Liver (tissue), 9 donors: ENCODE data around the gene PAK1. TPM values are rescaled to one million over a fixed set of nuclear protein-coding genes. Genes with fewer than 3 reads are reported as not detected.

Experiments used
- DNase-seq: peaks from one replicate; pipeline ENCODE4 v3.0.0-alpha.2; 2017; ENCODE audit warnings: low spot score
- H3K27ac ChIP-seq, 2 donors: one replicate each; pipeline ENCODE4 v1.7.0; 2013; ENCODE audit warnings: inconsistent platforms in 2 of 2, low read length in 2 of 2, control low read depth in 1 of 2, low read depth in 1 of 2, mild to moderate bottlenecking in 1 of 2
- H3K27me3 ChIP-seq, 4 donors: one replicate each; pipeline versions ENCODE4 v1.6.1 to v1.7.0; 2013; ENCODE audit warnings: low read length in 3 of 4, inconsistent platforms in 1 of 4, mild to moderate bottlenecking in 1 of 4, moderate library complexity in 1 of 4; ENCODE audit not compliant: control insufficient read depth in 4 of 4, insufficient read depth in 4 of 4
- H3K36me3 ChIP-seq, 4 donors: one replicate each; pipeline versions ENCODE4 v1.6.1 to v1.7.0; 2013; ENCODE audit warnings: low read length in 3 of 4, mild to moderate bottlenecking in 3 of 4, low read depth in 1 of 4, moderate library complexity in 1 of 4; ENCODE audit not compliant: control insufficient read depth in 4 of 4, insufficient read depth in 3 of 4
- H3K4me1 ChIP-seq, 4 donors: one replicate each; pipeline versions ENCODE4 v1.6.1 to v1.7.0; 2013; ENCODE audit warnings: low read length in 3 of 4, mild to moderate bottlenecking in 3 of 4, moderate library complexity in 1 of 4; ENCODE audit not compliant: control insufficient read depth in 4 of 4, insufficient read depth in 4 of 4
- H3K4me3 ChIP-seq, 3 donors: one replicate each; pipeline versions ENCODE4 v1.6.1 to v1.7.0; 2013; ENCODE audit warnings: low read length in 3 of 3, control low read depth in 1 of 3, low read depth in 1 of 3, mild to moderate bottlenecking in 1 of 3
- H3K9ac ChIP-seq, 2 donors: one replicate each; pipeline ENCODE4 v1.7.0; 2013; ENCODE audit warnings: low read length in 2 of 2, mild to moderate bottlenecking in 2 of 2, moderate library complexity in 2 of 2, control low read depth in 1 of 2, low read depth in 1 of 2
- H3K9me3 ChIP-seq, 4 donors: one replicate each; pipeline versions ENCODE4 v1.6.1 to v1.7.0; 2013; ENCODE audit warnings: low read length in 3 of 4; ENCODE audit not compliant: control insufficient read depth in 4 of 4
- EGR1 ChIP-seq, 2 donors: IDR thresholded peaks; 2 replicates each; pipeline ENCODE4 v1.6.1; 2016 to 2018; ENCODE audit warnings: antibody characterized with exemption in 2 of 2, low read depth in 2 of 2
- FOXA1 ChIP-seq: IDR thresholded peaks from 2 replicates; pipeline ENCODE4 v1.6.1; 2016; ENCODE audit warnings: antibody characterized with exemption
- FOXA2 ChIP-seq: IDR thresholded peaks from 2 replicates; pipeline ENCODE4 v1.6.1; 2016; ENCODE audit warnings: antibody characterized with exemption
- GABPA ChIP-seq, 2 donors: IDR thresholded peaks in 1 of 2; conservative IDR thresholded peaks in 1 of 2; 2 replicates each; pipeline ENCODE4 v1.6.1; 2016; ENCODE audit warnings: antibody characterized with exemption in 2 of 2, mild to moderate bottlenecking in 1 of 2, moderate library complexity in 1 of 2
- HNF4A ChIP-seq, 2 donors: conservative IDR thresholded peaks; 2 replicates each; pipeline ENCODE4 v1.6.1; 2016; ENCODE audit warnings: antibody characterized with exemption in 2 of 2, mild to moderate bottlenecking in 2 of 2
- HNF4G ChIP-seq: IDR thresholded peaks from 2 replicates; pipeline ENCODE4 v1.6.1; 2016; ENCODE audit warnings: antibody characterized with exemption
- JUND ChIP-seq, 2 donors: IDR thresholded peaks; 2 replicates each; pipeline ENCODE4 v1.6.1; 2016; ENCODE audit warnings: antibody characterized with exemption in 2 of 2
- NR2F2 ChIP-seq: IDR thresholded peaks from 2 replicates; pipeline ENCODE4 v1.6.1; 2016; ENCODE audit warnings: antibody characterized with exemption
- RAD21 ChIP-seq, 2 donors: IDR thresholded peaks; 2 replicates each; pipeline ENCODE4 v1.6.1; 2016; ENCODE audit warnings: antibody characterized with exemption in 2 of 2, mild to moderate bottlenecking in 2 of 2
- RXRA ChIP-seq, 2 donors: IDR thresholded peaks; 2 replicates each; pipeline ENCODE4 v1.6.1; 2017 to 2018; ENCODE audit warnings: antibody characterized with exemption in 2 of 2, mild to moderate bottlenecking in 1 of 2
- SP1 ChIP-seq: IDR thresholded peaks from 2 replicates; pipeline ENCODE4 v1.6.1; 2018; ENCODE audit warnings: antibody characterized with exemption, mild to moderate bottlenecking
- TAF1 ChIP-seq: conservative IDR thresholded peaks from 2 replicates; pipeline ENCODE4 v1.6.1; 2016; ENCODE audit warnings: antibody characterized with exemption, mild to moderate bottlenecking
- YY1 ChIP-seq: IDR thresholded peaks from 2 replicates; pipeline ENCODE4 v1.6.1; 2016; ENCODE audit warnings: antibody characterized with exemption, mild to moderate bottlenecking
- WGBS: extraction: QIAGEN DNeasy Blood & Tissue Kit; methylation state at CpG from one replicate; pipeline ENCODE4 v1.1.7; 2013; 5-methylcytosine and 5-hydroxymethylcytosine counted together
- polyA plus RNA-seq, 2 donors: library from polyadenylated mRNA; stranded (reverse) in 1 of 2; unstranded in 1 of 2; fragments of 200-250 nt in 1 of 2; fragments of >200 nt in 1 of 2; fragmentation: Nextera tagmentation in 1 of 2; extraction: Ambion mirVana in 1 of 2; gene quantifications; one replicate each; pipeline versions ENCODE4 v1.2.1 to v1.2.3, GENCODE V29; 2013 to 2015
- total RNA-seq, 2 donors: library from RNA; depleted of rRNA; stranded (reverse); fragments of >200 nt; gene quantifications; one replicate each; pipeline ENCODE4 v1.2.3, GENCODE V29; 2014
- TF ChIP-seq, protein P1 (sequence below): IDR thresholded peaks from 2 replicates; pipeline ENCODE4 v1.6.1; 2016; ENCODE audit warnings: antibody characterized with exemption
- TF ChIP-seq, protein P2 (sequence below): fragments of 150-350 bp; IDR thresholded peaks from 2 replicates; pipeline ENCODE4 v1.5.1; 2017; ENCODE audit warnings: improper control_type of control experiment, low read depth, low read length; ENCODE audit not compliant: missing input control
- TF ChIP-seq, protein P3 (sequence below): IDR thresholded peaks from 2 replicates; pipeline ENCODE4 v1.6.1; 2016; ENCODE audit warnings: antibody characterized with exemption
- TF ChIP-seq, protein P4 (sequence below): IDR thresholded peaks from 2 replicates; pipeline ENCODE4 v1.6.1; 2016; ENCODE audit warnings: antibody characterized with exemption
- TF ChIP-seq, protein P5 (sequence below): IDR thresholded peaks from 2 replicates; pipeline ENCODE4 v1.6.1; 2016; ENCODE audit warnings: antibody characterized with exemption, mild to moderate bottlenecking
- donor health status: healthy.
- donor health status: healthy.
- donor health status: healthy.
- donor health status: healthy.
- donor health status: healthy.

Gene PAK1
- total and polyA plus RNA-seq, 4 donors: 3.6 to 24.9 (median 7.4) TPM

DNA sequence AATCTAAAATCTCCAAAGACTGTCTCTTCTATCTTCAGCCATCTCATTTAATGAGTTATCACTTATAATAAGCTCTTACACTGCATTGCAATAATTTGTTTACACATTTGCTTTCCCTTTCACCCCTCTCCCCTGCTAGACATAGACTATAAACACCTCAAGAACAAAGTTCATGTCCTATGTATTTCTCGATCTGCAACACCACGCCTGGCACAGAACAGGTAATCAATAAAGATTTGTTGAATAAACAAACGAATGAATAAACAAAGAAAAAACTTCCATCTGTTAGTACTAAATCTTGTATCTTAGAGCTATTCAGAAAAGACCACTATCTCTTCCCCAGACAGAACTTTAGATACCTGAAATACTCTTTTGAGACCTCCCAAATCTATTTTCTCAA lies 77.6 kb downstream of the PAK1 start:
- Histone ChIP-seq H3K9ac (no peak overlapping the region), H3K27ac (peak overlapping the region in 1 of 2 donors; percentile 43), H3K4me3 (no peak overlapping the region), H3K27me3 (no peaks in the 10 kb centered on the region), H3K9me3 (no peaks in the 10 kb centered on the region), H3K36me3 (no peaks in the 10 kb centered on the region), H3K4me1 (peaks cover 7 to 44% (median 32%) of the 10 kb centered on the region in 4 donors)
- DNase-seq: no peak
- 33% methylated on average over 3 of the region's 3 CpGs for WGBS
- peak; percentile 67 for TF ChIP-seq HNF4G
- peak; percentile 54 for TF ChIP-seq FOXA2
- TF ChIP-seq RXRA (IDR thresholded peaks at IDR 0.05): peak; percentile 51 to 71
- TF ChIP-seq YY1: no peak
- TF ChIP-seq HNF4A (conservative IDR thresholded peaks at IDR 0.05): peak; percentile 74 to 89
- TF ChIP-seq, protein P1, sequence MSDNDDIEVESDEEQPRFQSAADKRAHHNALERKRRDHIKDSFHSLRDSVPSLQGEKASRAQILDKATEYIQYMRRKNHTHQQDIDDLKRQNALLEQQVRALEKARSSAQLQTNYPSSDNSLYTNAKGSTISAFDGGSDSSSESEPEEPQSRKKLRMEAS: no peak
- peak; percentile 6 to 32 for TF ChIP-seq RAD21 (IDR thresholded peaks at IDR 0.05)
- peak; percentile 45 for TF ChIP-seq SP1
- TF ChIP-seq TAF1: no peak
- TF ChIP-seq, protein P2, sequence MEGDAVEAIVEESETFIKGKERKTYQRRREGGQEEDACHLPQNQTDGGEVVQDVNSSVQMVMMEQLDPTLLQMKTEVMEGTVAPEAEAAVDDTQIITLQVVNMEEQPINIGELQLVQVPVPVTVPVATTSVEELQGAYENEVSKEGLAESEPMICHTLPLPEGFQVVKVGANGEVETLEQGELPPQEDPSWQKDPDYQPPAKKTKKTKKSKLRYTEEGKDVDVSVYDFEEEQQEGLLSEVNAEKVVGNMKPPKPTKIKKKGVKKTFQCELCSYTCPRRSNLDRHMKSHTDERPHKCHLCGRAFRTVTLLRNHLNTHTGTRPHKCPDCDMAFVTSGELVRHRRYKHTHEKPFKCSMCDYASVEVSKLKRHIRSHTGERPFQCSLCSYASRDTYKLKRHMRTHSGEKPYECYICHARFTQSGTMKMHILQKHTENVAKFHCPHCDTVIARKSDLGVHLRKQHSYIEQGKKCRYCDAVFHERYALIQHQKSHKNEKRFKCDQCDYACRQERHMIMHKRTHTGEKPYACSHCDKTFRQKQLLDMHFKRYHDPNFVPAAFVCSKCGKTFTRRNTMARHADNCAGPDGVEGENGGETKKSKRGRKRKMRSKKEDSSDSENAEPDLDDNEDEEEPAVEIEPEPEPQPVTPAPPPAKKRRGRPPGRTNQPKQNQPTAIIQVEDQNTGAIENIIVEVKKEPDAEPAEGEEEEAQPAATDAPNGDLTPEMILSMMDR: no peak
- TF ChIP-seq EGR1 (IDR thresholded peaks at IDR 0.05; ENCODE audit: low read depth in 2 of 2): no peak
- TF ChIP-seq FOXA1: peak; percentile 27
- TF ChIP-seq, protein P3, sequence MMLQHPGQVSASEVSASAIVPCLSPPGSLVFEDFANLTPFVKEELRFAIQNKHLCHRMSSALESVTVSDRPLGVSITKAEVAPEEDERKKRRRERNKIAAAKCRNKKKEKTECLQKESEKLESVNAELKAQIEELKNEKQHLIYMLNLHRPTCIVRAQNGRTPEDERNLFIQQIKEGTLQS: no peak
- TF ChIP-seq, protein P4, sequence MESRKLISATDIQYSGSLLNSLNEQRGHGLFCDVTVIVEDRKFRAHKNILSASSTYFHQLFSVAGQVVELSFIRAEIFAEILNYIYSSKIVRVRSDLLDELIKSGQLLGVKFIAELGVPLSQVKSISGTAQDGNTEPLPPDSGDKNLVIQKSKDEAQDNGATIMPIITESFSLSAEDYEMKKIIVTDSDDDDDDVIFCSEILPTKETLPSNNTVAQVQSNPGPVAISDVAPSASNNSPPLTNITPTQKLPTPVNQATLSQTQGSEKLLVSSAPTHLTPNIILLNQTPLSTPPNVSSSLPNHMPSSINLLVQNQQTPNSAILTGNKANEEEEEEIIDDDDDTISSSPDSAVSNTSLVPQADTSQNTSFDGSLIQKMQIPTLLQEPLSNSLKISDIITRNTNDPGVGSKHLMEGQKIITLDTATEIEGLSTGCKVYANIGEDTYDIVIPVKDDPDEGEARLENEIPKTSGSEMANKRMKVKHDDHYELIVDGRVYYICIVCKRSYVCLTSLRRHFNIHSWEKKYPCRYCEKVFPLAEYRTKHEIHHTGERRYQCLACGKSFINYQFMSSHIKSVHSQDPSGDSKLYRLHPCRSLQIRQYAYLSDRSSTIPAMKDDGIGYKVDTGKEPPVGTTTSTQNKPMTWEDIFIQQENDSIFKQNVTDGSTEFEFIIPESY: peak; percentile 35
- no peak for TF ChIP-seq NR2F2
- TF ChIP-seq GABPA (IDR thresholded peaks at IDR 0.05 in 1 of 2, conservative IDR thresholded peaks at IDR 0.05 in 1 of 2): no peak
- TF ChIP-seq JUND (IDR thresholded peaks at IDR 0.05): no peak
- TF ChIP-seq, protein P5, sequence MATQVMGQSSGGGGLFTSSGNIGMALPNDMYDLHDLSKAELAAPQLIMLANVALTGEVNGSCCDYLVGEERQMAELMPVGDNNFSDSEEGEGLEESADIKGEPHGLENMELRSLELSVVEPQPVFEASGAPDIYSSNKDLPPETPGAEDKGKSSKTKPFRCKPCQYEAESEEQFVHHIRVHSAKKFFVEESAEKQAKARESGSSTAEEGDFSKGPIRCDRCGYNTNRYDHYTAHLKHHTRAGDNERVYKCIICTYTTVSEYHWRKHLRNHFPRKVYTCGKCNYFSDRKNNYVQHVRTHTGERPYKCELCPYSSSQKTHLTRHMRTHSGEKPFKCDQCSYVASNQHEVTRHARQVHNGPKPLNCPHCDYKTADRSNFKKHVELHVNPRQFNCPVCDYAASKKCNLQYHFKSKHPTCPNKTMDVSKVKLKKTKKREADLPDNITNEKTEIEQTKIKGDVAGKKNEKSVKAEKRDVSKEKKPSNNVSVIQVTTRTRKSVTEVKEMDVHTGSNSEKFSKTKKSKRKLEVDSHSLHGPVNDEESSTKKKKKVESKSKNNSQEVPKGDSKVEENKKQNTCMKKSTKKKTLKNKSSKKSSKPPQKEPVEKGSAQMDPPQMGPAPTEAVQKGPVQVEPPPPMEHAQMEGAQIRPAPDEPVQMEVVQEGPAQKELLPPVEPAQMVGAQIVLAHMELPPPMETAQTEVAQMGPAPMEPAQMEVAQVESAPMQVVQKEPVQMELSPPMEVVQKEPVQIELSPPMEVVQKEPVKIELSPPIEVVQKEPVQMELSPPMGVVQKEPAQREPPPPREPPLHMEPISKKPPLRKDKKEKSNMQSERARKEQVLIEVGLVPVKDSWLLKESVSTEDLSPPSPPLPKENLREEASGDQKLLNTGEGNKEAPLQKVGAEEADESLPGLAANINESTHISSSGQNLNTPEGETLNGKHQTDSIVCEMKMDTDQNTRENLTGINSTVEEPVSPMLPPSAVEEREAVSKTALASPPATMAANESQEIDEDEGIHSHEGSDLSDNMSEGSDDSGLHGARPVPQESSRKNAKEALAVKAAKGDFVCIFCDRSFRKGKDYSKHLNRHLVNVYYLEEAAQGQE: peak; percentile 16
